Activated CD4-positive, alpha-beta T cell treated with anti-CD3 and anti-CD28 coated beads, Interleukin-2, amount 10 ng/mL, durations not matched to agents 24 days and 14 days (primary cell): ENCODE measurements around the gene SMOC2. TPM values are rescaled to one million over a fixed set of nuclear protein-coding genes. Genes with fewer than 3 reads are reported as not detected.

ENCODE experiments used
- DNase-seq: peaks from one replicate; pipeline ENCODE4 v3.0.0; 2022
- H3K27ac Mint-ChIP-seq: one replicate; pipeline ENCODE4 v1.8.0; 2022; ENCODE audit warnings: mild to moderate bottlenecking, mixed read lengths
- H3K27me3 Mint-ChIP-seq: one replicate; pipeline ENCODE4 v1.8.0; 2022; ENCODE audit warnings: mixed read lengths
- H3K36me3 Mint-ChIP-seq: one replicate; pipeline ENCODE4 v1.8.0; 2022; ENCODE audit warnings: low read depth, mild to moderate bottlenecking, mixed read lengths
- H3K4me1 Mint-ChIP-seq: one replicate; pipeline ENCODE4 v1.8.0; 2021; ENCODE audit warnings: mixed read lengths
- H3K4me3 Mint-ChIP-seq: one replicate; pipeline ENCODE4 v1.8.0; 2022; ENCODE audit warnings: mild to moderate bottlenecking, moderate library complexity, mixed read lengths
- H3K9me3 Mint-ChIP-seq: one replicate; pipeline ENCODE4 v1.8.0; 2021; ENCODE audit warnings: mixed read lengths
- intact Hi-C: fragments of 100-400 bp; cut with micrococcal nuclease; formaldehyde crosslinking; loops from one replicate; pipeline ENCODE4 v1.15.1; 2023
- total RNA-seq: library from RNA; stranded (reverse); gene quantifications from 2 replicates; pipeline ENCODE4 v1.2.3, GENCODE V29; 2022

Gene SMOC2
- total RNA-seq, 1 donor from 2014 or later = not detected

DNA sequence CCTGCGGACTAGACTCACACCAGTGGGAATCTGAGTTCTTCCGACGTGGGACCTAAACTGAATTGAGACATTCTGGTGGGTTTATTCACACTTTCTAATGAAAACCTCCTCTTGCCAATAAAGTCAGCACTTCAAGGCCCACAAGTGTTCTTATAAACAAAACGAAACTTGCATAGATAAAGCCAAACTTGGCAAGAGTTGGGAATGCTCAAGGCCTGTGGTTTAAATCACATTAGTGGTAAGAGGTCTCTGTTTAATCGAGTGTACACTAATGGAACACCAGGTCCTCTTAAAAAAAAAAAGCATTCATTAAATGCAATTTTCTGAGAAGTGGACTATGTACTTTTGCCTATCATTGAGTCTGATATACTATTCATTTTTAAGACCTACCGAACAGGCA is 143.3 kb downstream of the SMOC2 start:
- no peaks in the 10 kb centered on the region for H3K4me1 Mint-ChIP-seq
- no peaks in the 10 kb centered on the region for H3K36me3 Mint-ChIP-seq
- no peak overlapping the region for H3K27ac Mint-ChIP-seq
- intact Hi-C loops = no loop called here
- H3K27me3 Mint-ChIP-seq = no peaks in the 10 kb centered on the region
- no peaks in the 10 kb centered on the region for H3K9me3 Mint-ChIP-seq
- DNase-seq = no peak
- H3K4me3 Mint-ChIP-seq = no peak overlapping the region

DNA sequence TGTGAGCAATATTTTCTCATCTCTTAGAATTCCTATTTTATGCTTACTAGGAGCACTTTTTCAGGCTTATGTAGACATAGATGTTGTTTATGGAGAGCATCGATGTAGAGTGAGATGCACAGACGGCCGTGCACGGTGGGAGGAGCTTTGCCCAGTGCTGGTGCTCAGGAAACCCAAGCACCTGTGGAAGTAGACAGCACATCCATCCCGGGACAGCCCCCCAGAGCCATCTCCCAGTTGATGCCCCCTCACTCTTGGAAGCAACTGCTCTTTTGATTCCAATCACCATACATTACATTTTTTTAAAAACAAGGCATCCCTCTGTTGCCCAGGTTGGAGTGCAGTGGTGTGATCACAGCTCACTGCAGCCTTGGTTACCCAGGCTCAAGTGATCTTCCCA is 143.7 kb downstream of the SMOC2 start:
- Mint-ChIP-seq H3K27ac (no peak overlapping the region), H3K4me1 (no peaks in the 10 kb centered on the region), H3K36me3 (no peaks in the 10 kb centered on the region), H3K4me3 (no peak overlapping the region), H3K27me3 (no peaks in the 10 kb centered on the region), H3K9me3 (no peaks in the 10 kb centered on the region)
- no peak for DNase-seq
- intact Hi-C loops = no loop called here

DNA sequence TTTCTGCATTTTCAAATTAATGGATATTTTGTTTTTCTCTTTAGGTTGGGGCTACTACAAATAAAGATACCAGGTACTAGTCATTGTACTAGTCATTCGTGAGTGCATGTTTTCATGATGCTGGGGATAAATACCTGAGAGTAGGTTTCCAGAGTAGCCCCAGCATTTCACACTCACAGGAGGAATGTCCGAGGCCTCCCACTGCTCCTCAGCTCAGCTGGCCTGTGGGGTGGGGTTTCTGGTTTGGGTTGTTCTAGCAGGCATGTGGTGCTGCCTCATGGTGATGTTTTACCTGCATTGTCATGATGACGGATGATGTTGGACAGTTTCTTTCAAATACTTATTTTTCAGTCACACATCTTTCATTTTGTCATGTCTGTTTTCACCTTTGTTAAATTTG is 144.5 kb downstream of the SMOC2 start:
- intact Hi-C loops = no loop called here
- Mint-ChIP-seq H3K36me3 (no peaks in the 10 kb centered on the region), H3K27me3 (no peaks in the 10 kb centered on the region), H3K9me3 (no peaks in the 10 kb centered on the region), H3K4me1 (no peaks in the 10 kb centered on the region), H3K27ac (no peak overlapping the region), H3K4me3 (no peak overlapping the region)
- DNase-seq = no peak

DNA sequence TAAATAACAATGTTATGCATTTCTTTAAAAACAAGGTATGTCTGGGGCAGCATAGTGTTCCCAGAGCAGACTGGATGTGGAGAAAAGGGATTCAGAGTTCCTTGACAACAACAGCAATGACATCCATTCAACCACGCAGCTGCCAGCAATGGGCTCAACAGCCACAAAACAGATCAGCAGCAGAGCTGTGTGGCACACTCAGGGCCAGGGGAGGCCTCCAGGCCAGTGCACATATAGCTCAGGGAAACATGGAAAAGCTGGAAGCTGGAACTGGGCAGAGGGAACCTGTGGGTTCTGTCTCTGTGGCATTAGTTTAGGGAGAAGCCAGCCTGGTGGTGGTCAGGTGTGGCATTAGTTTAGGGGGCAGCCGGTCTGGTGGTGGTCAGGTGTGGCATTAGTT is 148.3 kb downstream of the SMOC2 start:
- no peak for DNase-seq
- Mint-ChIP-seq H3K4me3 (no peak overlapping the region), H3K27ac (no peak overlapping the region)

DNA sequence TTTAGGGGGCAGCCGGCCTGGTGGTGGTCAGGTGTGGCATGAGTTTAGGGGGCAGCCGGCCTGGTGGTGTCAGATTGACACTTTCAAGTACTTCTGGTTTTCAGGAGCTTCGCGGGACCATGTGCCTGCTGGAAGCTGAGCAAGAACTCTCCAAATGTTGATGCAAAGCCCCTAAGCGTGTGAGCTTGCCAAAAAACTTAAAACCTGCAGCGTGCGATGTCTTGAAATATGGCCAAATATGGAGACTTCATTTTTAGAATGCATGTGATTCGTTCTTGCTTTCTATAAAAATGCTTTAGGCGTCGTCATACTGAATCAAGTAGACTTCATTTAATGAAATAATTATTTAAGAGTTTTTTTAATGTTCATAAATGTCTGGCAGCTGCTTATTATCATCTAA is 149.4 kb downstream of the SMOC2 start:
- Mint-ChIP-seq H3K36me3 (no peaks in the 10 kb centered on the region), H3K27ac (no peak overlapping the region), H3K27me3 (no peaks in the 10 kb centered on the region), H3K4me3 (no peak overlapping the region), H3K9me3 (no peaks in the 10 kb centered on the region), H3K4me1 (no peaks in the 10 kb centered on the region)
- intact Hi-C loops = no loop called here
- no peak for DNase-seq

More for the DNA sequence above, 148.3 kb downstream of the SMOC2 start:
- Mint-ChIP-seq H3K27me3 (no peaks in the 10 kb centered on the region), H3K4me1 (no peaks in the 10 kb centered on the region), H3K9me3 (no peaks in the 10 kb centered on the region), H3K36me3 (no peaks in the 10 kb centered on the region)
- intact Hi-C loops = no loop called here

DNA sequence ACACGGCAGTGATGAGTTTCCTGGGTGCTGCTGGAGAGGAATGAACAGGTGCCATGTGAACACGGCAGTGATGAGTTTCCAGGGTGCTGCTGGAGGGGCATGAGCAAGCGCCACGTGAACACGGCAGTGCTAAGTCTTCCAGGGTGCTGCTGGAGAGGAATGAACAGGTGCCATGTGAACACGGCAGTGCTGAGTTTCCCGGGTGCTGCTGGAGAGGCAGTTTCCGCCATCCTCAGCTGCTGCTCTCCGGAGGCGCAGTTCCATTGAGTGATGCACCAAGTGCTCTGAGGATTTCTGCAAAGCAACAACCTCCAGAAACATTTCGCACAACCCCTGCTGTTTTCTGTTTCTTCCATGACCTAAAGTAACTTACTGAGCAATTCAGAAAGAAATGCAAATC is 155.4 kb downstream of the SMOC2 start:
- intact Hi-C loops = no loop called here
- Mint-ChIP-seq H3K27ac (no peak overlapping the region), H3K27me3 (no peaks in the 10 kb centered on the region), H3K9me3 (peaks cover 11% of the 10 kb centered on the region), H3K4me1 (no peaks in the 10 kb centered on the region), H3K36me3 (no peaks in the 10 kb centered on the region), H3K4me3 (no peak overlapping the region)
- no peak for DNase-seq

DNA sequence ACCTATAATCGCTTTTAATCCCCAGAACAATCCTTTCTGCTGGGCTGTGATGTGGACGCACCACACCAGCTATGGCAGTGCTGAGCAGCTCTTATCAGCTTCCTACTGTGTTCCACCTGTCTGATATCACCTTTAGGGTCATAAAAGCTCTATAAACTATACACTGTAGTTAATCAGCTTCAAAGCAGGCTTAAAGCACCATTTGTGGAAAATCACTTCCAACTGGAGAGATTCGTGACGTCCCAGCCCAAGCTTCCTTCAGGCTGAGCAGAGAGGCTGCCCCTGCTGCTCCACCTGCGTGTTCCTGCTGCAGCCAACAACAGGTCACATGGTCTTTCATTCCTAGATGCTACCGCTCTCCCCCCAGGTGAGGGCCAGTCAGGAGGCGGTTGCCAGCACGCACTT is 156.5 kb downstream of the SMOC2 start:
- no peaks in the 10 kb centered on the region for H3K36me3 Mint-ChIP-seq
- no peak for DNase-seq
- intact Hi-C loops = no loop called here
- H3K27ac Mint-ChIP-seq = no peak overlapping the region
- peaks cover 11% of the 10 kb centered on the region for H3K9me3 Mint-ChIP-seq
- no peaks in the 10 kb centered on the region for H3K27me3 Mint-ChIP-seq
- no peaks in the 10 kb centered on the region for H3K4me1 Mint-ChIP-seq
- no peak overlapping the region for H3K4me3 Mint-ChIP-seq

DNA sequence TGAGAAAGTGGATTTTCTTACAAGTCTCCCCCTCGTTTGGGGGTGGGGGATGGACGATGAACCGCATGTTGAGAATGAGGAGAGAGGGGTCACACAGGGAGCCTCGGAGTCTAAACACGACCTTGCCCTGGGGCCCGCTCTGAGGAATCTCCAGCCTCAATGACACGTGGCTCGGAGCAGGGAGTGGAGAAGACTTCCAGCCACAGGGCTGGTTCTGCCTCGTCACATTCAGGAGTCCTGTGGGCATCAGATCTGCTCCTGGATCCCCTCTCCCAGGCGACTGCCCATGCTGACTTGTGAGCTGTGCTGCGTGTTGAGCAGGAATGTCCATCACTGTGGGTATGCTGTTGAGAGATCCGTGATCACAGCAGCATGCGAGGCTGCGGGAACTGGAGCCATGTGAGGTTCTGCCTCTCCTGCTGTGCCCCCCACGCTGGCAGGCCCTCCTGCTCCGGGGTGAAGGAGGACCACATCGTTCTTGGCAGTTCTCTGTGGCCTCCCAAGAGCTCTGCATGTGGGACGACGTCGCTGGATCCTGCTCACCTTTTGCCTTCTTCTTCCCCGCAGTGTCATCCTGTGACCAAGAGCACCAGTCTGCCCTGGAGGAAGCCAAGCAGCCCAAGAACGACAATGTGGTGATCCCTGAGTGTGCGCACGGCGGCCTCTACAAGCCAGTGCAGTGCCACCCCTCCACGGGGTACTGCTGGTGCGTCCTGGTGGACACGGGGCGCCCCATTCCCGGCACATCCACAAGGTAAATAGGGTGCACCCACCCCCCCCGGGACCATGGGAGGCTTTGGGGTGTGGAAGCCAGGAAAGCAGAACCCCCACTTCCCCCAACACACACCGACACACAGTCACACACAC is 157.5 kb downstream of the SMOC2 start:
- H3K9me3 Mint-ChIP-seq = peaks cover 11% of the 10 kb centered on the region
- DNase-seq = no peak

DNA sequence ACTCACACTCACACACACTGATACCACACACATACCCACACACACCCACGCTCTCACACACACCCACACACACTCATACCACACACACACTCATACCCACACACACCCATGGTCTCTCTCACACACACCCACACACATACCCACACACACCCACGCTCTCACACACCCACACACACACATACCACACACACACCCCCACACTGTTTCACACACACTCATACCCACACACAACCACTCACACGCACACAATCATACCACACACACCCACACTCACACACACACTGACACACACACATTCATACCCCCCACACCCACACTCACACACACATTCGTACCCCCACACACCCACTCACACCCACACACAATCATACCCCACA is 158.1 kb downstream of the SMOC2 start:
- no peaks in the 10 kb centered on the region for H3K27me3 Mint-ChIP-seq
- no peak overlapping the region for H3K4me3 Mint-ChIP-seq
- H3K9me3 Mint-ChIP-seq = peaks cover 11% of the 10 kb centered on the region
- no peak for DNase-seq
- intact Hi-C loops = no loop called here
- no peaks in the 10 kb centered on the region for H3K36me3 Mint-ChIP-seq
- H3K27ac Mint-ChIP-seq = no peak overlapping the region
- H3K4me1 Mint-ChIP-seq = no peaks in the 10 kb centered on the region

More for the DNA sequence above, 157.5 kb downstream of the SMOC2 start:
- intact Hi-C loops = no loop called here
- Mint-ChIP-seq H3K36me3 (no peaks in the 10 kb centered on the region), H3K27ac (no peak overlapping the region), H3K4me1 (no peaks in the 10 kb centered on the region), H3K4me3 (no peak overlapping the region), H3K27me3 (no peaks in the 10 kb centered on the region)

DNA sequence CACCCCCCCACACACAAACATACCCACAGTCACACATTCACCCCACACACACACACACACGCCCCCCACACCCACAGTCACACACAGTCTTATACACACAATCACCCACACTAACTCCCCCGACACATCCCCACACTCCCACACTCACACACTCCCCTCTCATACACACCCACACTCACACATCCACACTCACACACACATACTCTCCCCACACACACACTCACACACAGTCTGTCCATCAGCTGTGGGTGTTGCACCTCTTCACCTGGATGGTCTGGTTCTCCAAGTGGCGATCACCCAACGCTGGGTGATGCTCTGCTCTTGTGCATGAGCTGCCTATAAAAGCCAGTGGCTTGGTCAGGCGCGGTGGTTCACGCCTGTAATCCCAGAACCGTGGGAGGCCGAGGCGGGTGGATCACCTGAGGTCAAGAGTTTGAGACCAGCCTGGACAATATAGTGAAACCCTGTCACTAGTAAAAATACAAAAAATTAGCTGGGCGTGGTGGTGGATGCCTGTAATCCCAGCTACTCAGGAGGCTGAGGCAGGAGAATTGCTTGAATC is 158.9 kb downstream of the SMOC2 start:
- Mint-ChIP-seq H3K9me3 (peaks cover 11% of the 10 kb centered on the region), H3K27ac (no peak overlapping the region), H3K36me3 (no peaks in the 10 kb centered on the region), H3K4me3 (no peak overlapping the region), H3K27me3 (no peaks in the 10 kb centered on the region), H3K4me1 (no peaks in the 10 kb centered on the region)
- no peak for DNase-seq
- intact Hi-C loops = no loop called here

DNA sequence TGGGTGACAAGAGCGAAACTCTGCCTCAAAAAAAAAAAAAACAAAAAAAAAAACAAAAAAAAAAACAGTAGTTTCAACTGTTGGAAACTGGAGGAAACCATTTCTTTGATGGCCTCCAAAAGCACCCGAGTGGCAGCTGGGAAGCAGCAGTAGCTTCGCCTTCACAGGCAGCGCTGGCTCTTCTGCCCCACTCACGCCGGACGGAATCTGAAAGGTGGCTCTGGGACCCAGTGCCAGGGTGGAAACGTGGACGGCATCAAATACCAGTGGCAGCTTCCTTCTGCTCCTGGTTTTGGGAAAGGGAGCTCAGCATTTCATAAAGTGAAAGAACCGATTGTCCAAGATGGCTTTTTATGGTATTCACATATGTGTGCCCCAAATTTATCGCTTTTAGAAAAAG is 159.4 kb downstream of the SMOC2 start:
- Mint-ChIP-seq H3K4me3 (no peak overlapping the region), H3K36me3 (no peaks in the 10 kb centered on the region), H3K9me3 (peaks cover 11% of the 10 kb centered on the region), H3K4me1 (no peaks in the 10 kb centered on the region), H3K27me3 (no peaks in the 10 kb centered on the region), H3K27ac (no peak overlapping the region)
- intact Hi-C loops = no loop called here
- no peak for DNase-seq

DNA sequence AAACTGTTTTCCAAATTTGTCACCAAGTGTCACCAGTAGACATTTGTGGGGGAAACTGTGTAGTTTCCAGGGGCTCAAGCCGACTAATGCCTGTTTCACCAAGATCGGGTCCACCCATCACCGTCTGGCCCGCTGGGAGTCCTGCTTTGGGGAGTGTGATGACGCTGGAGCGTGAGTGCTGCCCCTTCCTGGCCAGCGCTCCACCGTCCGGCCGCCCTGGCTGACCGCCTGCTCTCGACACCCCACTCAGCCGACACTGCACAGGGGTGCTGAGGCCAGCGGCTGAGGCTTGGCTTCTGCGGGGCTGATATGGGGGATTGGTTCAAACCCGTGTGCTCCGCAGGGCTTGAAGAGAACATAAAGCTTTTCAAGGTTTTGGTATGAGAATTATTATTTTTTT is 160.1 kb downstream of the SMOC2 start:
- DNase-seq = no peak
- Mint-ChIP-seq H3K36me3 (no peaks in the 10 kb centered on the region), H3K27me3 (no peaks in the 10 kb centered on the region), H3K9me3 (peaks cover 11% of the 10 kb centered on the region), H3K4me3 (no peak overlapping the region), H3K4me1 (no peaks in the 10 kb centered on the region), H3K27ac (no peak overlapping the region)
- intact Hi-C loops = no loop called here

DNA sequence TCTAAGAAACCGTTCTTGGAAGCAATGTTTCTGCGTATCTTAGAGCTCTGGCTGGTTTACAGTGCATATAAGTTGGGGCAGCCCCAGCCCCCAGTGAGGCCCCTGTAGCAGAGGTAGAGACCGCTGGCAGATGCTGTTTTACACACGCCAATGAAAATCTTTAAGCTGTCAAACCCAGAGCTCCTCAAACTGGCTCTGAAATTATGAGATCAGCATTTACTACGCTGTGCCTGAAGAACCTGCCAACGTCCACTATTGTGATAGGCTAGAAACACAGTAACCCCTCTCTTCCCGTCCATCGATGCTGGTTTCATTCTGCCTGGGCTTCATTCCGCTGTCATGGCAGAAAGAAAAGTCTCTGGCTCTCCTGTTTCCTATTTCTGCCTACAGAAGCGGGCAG is 160.6 kb downstream of the SMOC2 start:
- H3K27me3 Mint-ChIP-seq = no peaks in the 10 kb centered on the region
- no peak overlapping the region for H3K4me3 Mint-ChIP-seq
- H3K9me3 Mint-ChIP-seq = peaks cover 11% of the 10 kb centered on the region
- no peaks in the 10 kb centered on the region for H3K4me1 Mint-ChIP-seq
- DNase-seq = no peak
- no peak overlapping the region for H3K27ac Mint-ChIP-seq
- intact Hi-C loops = no loop called here
- no peaks in the 10 kb centered on the region for H3K36me3 Mint-ChIP-seq

DNA sequence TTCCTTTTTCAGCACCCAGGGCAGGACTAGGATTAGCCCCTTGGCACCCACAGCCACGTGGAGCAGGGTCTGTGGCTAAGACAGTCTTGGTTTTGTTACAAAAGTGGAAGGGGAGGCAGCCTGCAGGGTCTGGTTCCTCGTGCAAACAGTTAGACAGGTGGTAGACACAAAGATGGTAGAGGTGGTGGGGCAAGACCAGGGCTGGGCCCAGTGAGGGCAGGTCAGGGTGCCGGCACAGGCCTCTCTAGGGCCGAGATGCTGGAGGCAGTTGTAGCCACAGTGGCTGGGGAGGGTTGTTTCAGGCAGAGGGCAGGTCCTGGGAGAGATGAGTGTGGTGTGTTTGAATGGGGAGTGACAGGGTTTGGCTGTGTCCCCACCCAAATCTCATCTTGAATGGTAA is 161.6 kb downstream of the SMOC2 start:
- H3K36me3 Mint-ChIP-seq = no peaks in the 10 kb centered on the region
- H3K9me3 Mint-ChIP-seq = peaks cover 11% of the 10 kb centered on the region
- DNase-seq = no peak
- H3K4me3 Mint-ChIP-seq = no peak overlapping the region
- H3K27ac Mint-ChIP-seq = no peak overlapping the region
- H3K4me1 Mint-ChIP-seq = no peaks in the 10 kb centered on the region
- H3K27me3 Mint-ChIP-seq = no peaks in the 10 kb centered on the region
- intact Hi-C loops = no loop called here

DNA sequence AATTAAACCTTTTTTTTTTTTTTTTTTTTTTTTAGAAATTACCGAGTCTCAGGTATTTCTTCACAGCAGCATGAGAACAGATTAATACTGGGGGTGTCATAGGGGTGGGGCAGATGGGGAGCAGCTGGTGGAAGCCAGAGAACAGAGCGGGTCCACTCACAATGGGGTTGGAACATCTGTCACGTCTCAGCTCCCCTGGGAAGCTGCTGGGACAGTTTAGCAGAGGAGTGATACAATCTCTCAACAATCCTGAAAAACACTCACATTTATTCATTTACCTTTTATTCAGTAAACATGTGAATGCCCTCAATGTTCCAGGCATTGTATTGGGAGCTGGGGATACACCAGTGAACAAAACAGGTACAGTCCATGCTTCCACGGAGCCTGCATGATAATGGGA is 162.2 kb downstream of the SMOC2 start:
- H3K27ac Mint-ChIP-seq = no peak overlapping the region
- no peak for DNase-seq
- H3K4me1 Mint-ChIP-seq = no peaks in the 10 kb centered on the region
- H3K36me3 Mint-ChIP-seq = no peaks in the 10 kb centered on the region
- H3K4me3 Mint-ChIP-seq = no peak overlapping the region
- intact Hi-C loops = no loop called here
- peaks cover 11% of the 10 kb centered on the region for H3K9me3 Mint-ChIP-seq
- no peaks in the 10 kb centered on the region for H3K27me3 Mint-ChIP-seq
